Activated CD8-positive, alpha-beta memory T cell treated with anti-CD3 and anti-CD28 coated beads for 36 hours (primary cell): ENCODE measurements around the gene STX5. TPM values are rescaled to one million over a fixed set of nuclear protein-coding genes. Genes with fewer than 3 reads are reported as not detected.

Experiments
- CTCF ChIA-PET: fragments of 350-600 bp; sonication (Branson Sonifier 250); formaldehyde crosslinking; loops from one replicate; lab custom pipeline; 2021; ENCODE audit warnings: antibody characterized with exemption; lab: Charles Lee
- POLR2A ChIA-PET: fragments of 350-600 bp; sonication (Branson Sonifier 250); formaldehyde crosslinking; loops from one replicate; lab custom pipeline; 2021; ENCODE audit warnings: antibody characterized with exemption; lab: Charles Lee
- total RNA-seq, 2 experiments: library from RNA; stranded (reverse); gene quantifications; one replicate each; pipeline ENCODE4 v1.2.3, GENCODE V29; 2021

The STX5 gene
- total RNA-seq, 2 experiments from 2014 or later: 24.9 to 27.0 TPM

DNA sequence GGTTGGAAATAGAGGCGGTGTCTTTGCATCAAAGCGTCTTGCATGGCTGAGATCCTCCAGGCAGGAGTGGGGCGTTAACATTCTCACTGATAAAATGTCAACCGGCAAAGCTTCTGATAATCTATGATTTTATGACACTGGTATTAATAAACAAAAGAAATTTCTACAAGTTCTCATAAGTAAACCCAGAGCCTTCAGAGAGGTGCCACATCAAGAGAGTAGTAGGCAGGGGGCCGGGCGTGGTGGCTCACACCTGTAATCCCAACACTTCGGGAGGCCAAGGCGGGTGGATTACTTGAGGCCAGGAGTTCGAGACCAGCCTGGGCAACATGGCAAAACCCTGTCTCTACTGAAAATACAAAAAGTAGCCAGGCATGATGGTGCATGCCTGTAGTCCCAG lies 11.0 kb upstream of the STX5 start:
- ChIA-PET CTCF (interaction anchor here (0.8 to 1.5 kb wide), 3 partner anchors 8 to 11 kb away, joined by 3 to 8 read pairs (median 3); partner anchors contain the start of gene TEX54), POLR2A (interaction anchor here (0.7 to 4.7 kb wide), 5 partner anchors 11 to 176 kb away, joined by 3 to 249 read pairs (median 4); partner anchors contain the start of genes HNRNPUL2 and SLC3A2)

DNA sequence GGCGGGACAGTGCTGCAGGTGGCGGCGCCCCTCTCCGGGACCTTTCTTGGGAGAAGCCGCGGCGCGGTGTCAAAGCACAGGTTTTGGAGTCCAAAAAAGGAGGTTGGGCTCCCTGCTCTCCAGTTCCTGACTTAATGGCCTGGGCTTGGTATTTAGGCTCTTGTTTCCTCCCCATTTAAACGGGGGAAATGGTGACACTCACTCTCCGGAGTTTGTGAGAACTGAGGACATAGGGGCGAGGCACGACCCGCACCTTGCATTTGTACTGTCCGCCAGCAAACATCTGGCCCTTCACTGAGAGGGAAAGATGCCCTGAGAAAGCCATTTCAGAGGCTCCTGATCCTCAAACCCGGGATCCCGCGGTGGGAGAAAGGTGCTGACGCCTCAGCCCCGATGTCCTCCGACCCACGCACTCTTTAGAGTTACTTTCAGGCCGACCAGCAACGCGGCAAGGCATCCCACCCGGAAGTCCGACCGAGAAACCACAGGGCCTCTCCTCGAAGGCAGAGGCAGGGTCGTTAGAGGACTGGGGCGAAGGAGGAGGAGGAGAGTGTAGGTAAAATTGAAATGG lies 10.4 kb upstream of the STX5 start:
- CTCF ChIA-PET: interaction anchor here (0.8 to 1.5 kb wide), 2 partner anchors 9 to 10 kb away, joined by 3 read pairs; partner anchors contain the start of gene TEX54
- POLR2A ChIA-PET: interaction anchor here (0.9 to 4.7 kb wide), 10 partner anchors 12 to 133 kb away, joined by 3 to 249 read pairs (median 8); partner anchors contain the start of genes HNRNPUL2, SLC3A2, TAF6L and TMEM179B

- POLR2A ChIA-PET: interaction anchor here (0.6 to 4.7 kb wide), 29 partner anchors 9 to 1444 kb away, joined by 3 to 249 read pairs (median 4); partner anchors contain the start of genes C11orf98, CSKMT, EEF1G and HNRNPUL2
- CTCF ChIA-PET: interaction anchor here (1.2 to 3.3 kb wide), 4 partner anchors 13 to 54 kb away, joined by 3 to 23 read pairs (median 10); partner anchors contain the start of genes NXF1, TMEM179B and TMEM223
Observed at GRCh38 chr11:62841361-62842170, 9.7 kb upstream of the STX5 start.

GRCh38 chr11:62840721-62841360 lies 9.0 kb upstream of the STX5 start:
- CTCF ChIA-PET: interaction anchor here (1.2 to 3.3 kb wide), 5 partner anchors 14 to 53 kb away, joined by 3 to 23 read pairs (median 4); partner anchors contain the start of genes NXF1, SLC3A2, TMEM179B and TMEM223

DNA sequence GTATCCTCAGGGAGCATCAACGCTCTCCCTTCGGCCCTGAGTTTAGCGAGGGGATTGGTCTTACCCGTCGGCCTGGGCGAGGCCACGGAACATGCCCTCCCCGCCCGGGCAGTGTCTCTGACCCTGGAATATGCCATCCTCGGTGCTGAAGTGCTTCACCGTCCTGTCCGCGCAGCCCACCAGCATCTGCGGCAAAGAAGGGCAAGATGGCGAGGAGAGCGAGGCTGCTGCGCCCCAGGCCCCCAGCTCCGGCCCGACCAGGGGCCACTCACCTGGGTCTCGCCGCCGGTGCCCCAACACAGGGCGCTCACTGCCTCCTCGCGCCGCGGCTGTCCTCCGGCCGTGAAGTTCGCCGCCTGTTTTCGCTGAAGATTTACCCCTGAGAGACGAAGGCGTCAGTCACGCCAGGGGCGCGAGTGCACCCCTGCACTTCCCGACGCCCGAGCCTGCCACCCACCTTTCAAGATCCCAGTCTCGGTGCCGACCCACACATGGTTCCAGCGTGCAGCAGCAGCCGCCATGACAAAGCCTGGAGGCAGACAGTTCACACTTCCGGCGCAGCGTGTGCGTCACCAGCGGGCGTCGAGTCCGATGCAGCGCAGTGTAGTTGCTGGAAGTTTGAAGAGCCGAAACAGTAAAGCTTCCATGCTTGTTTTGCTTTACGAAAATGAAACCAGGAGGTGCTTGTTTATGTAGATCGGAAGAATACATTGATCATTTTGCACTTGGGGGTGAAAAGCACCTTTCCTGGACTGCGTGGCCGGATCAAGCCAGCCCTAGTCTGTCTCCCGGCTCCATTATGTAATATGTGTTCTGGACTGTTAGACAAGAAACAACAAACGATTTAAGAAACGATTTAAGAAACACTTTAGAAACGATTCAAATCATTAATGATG lies 7.4 kb upstream of the STX5 start, which contains the start of gene WDR74:
Gene WDR74, minus strand, starts transcription at position 541 of the 896 bp plus-strand sequence. Its CDS starts 20 bp downstream, at position 521.
- POLR2A ChIA-PET: interaction anchor here (0.6 to 4.7 kb wide), 9 partner anchors 7 to 175 kb away, joined by 3 to 249 read pairs (median 20); partner anchors contain the start of genes C11orf98, CSKMT, HNRNPUL2 and SLC3A2

More at GRCh38 chr11:62840721-62841360, 9.0 kb upstream of the STX5 start:
- POLR2A ChIA-PET: interaction anchor here (0.6 to 4.7 kb wide), 30 partner anchors 9 to 787 kb away, joined by 3 to 249 read pairs (median 4); partner anchors contain the start of genes C11orf98, CSKMT, EEF1G and HNRNPUL2

GRCh38 chr11:62835336-62835735 lies 3.5 kb upstream of the STX5 start:
- CTCF ChIA-PET: interaction anchor here (0.9 to 1.0 kb wide), 2 partner anchors 46 to 48 kb away, joined by 3 read pairs; partner anchors contain the start of genes SLC3A2 and TMEM179B
- POLR2A ChIA-PET: interaction anchor here (0.5 to 1.5 kb wide), 2 partner anchors 14 to 35 kb away, joined by 4 to 11 read pairs; no protein-coding TSS in a partner anchor

More for the DNA sequence above, 7.4 kb upstream of the STX5 start, which contains the start of gene WDR74:
- CTCF ChIA-PET: interaction anchor here (0.7 to 3.3 kb wide), 3 partner anchors 11 to 42 kb away, joined by 3 to 23 read pairs (median 3); partner anchors contain the start of gene SLC3A2

DNA sequence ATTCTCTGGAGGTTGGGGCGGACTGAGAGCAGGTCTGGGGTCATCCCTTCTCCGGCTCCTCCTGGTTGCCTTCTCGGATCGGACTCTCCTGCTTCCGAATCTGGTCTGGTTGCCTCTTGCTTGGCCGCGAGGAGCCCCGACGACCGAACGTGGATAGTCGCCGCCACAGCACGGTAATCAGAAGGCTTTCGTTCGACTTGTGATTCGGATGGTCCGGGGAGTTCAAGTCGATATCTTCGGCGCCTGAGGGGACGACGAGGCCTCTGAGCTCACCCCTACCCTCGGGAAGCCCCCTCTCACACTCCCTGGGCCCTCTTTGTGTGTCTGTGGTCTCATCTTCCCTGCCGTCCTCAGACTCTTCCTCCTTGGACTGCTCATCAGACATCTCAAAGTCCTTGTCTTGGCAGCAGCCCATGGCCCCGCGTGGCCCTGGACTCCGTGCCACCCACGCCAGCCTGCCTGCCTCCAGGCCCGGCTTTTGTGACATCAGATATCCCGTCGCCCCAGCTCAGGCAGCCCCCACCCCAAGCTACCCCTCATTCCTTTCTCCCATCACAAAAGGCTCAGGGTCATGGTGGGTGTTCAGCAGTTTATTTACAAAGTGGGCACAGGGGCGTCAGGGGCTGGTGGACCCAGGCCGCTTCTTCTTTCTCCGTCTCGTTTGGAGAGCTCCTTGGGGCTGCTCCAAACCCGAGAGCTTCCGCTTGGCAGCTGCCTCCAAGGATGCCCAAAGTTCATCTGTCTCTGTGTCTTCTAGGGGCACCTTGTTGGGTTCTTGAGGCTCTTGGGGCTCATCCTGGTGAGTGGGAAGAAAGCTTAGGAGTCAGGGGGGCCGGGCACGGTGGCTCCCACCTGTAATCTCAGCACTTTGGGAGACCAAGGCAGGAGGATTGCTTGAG lies 734 bp upstream of the STX5 start, which contains the start of gene TEX54:
Gene TEX54, minus strand, starts transcription at position 506 of the 899 bp plus-strand sequence.
- CTCF ChIA-PET: interaction anchor here (0.6 to 1.2 kb wide), 5 partner anchors 10 to 240 kb away, joined by 3 read pairs; no protein-coding TSS in a partner anchor
- POLR2A ChIA-PET: interaction anchor here (0.5 to 3.9 kb wide), 17 partner anchors 8 to 290 kb away, joined by 3 to 41 read pairs (median 8); partner anchors contain the start of genes HNRNPUL2, NXF1, SLC3A2 and TMEM179B

GRCh38 chr11:62830904-62831519 lies 839 bp downstream of the STX5 start:
- CTCF ChIA-PET: interaction anchor here (0.9 to 1.5 kb wide), 2 partner anchors 44 to 50 kb away, joined by 4 to 6 read pairs; partner anchors contain the start of genes SLC3A2 and TMEM179B
- POLR2A ChIA-PET: interaction anchor here (1.0 to 3.9 kb wide), 9 partner anchors 10 to 69 kb away, joined by 3 to 41 read pairs (median 8); partner anchors contain the start of genes NXF1, POLR2G, SLC3A2 and TMEM179B

DNA sequence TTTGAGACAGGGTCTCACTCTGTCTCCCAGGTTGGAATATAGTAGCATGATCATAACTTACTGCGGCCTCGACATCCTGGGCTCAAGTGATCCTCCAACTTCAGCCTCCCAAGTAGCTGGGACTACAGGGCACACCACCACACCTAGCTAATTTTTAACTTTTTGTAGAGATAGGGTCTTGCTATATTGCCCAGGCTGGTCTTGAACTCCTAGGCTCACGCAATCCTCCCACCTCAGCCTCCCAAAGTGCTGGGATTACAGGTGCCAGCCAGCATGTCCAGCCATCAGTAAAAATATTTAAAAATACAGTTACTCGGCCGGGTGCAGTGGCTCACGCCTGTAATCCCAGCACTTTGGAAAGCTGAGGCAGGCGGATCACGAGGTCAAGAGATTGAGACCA lies 3.7 kb downstream of the STX5 start:
- CTCF ChIA-PET: interaction anchor here (1.1 kb wide), 1 partner anchor 41 kb away, joined by 3 read pairs; the partner anchor contains the start of gene TMEM179B
- POLR2A ChIA-PET: interaction anchor here (0.6 kb wide), 1 partner anchor 11 kb away, joined by 6 read pairs; no protein-coding TSS in a partner anchor

- POLR2A ChIA-PET: no interaction called here
- CTCF ChIA-PET: interaction anchor here (0.8 kb wide), 1 partner anchor 36 kb away, joined by 3 read pairs; no protein-coding TSS in a partner anchor
Observed at GRCh38 chr11:62823677-62824076, 8.2 kb downstream of the STX5 start.

DNA sequence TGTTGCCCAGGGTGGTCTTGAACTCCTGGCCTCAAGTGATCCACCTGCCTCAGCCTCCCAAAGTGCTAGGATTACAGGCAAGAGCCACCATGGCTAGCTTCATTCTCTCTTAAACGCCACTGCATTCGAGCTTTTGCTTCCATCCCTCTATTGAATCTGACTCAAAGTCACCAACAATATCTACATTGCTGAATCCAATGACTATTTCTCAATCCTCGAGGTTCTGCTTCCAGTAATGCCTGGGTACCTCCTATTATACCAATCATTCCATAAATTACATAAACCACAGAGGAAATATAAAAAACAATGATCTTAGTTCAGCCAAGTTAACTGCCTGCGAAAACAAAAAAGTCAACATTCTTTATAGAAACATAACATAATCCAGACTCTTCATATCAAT lies 14.7 kb downstream of the STX5 start:
- ChIA-PET CTCF (interaction anchor here (0.7 to 2.4 kb wide), 3 partner anchors 9 to 30 kb away, joined by 3 to 10 read pairs (median 5); partner anchors contain the start of genes NXF1 and TMEM179B), POLR2A (interaction anchor here (0.6 to 1.7 kb wide), 4 partner anchors 11 to 39 kb away, joined by 3 to 6 read pairs (median 6); partner anchors contain the start of gene NXF1)

DNA sequence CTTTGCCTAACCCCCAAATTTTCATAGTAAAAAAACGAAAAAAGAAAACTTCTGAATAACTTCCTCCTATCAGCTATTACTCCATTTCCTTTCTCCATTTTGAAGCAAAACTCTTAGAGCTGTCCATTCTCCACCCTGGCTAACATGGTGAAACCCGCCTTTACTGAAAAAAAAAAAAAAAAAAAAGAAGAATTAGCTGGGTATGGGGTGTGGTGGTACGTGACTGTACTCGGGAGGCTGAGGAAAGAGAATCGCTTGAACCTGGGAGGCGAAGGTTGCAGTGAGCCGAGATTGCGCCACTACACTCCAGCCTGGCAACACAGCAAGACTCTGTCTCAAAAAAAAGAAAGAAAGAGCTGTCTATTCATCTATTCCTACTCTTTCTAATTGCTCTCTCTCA lies 15.3 kb downstream of the STX5 start:
- POLR2A ChIA-PET: interaction anchor here (0.6 to 1.7 kb wide), 5 partner anchors 11 to 65 kb away, joined by 3 to 9 read pairs (median 6); partner anchors contain the start of gene NXF1

GRCh38 chr11:62811659-62812058 lies 20.2 kb downstream of the STX5 start:
- POLR2A ChIA-PET: interaction anchor here (0.6 to 0.7 kb wide), 2 partner anchors 32 to 70 kb away, joined by 3 to 6 read pairs; no protein-coding TSS in a partner anchor
- CTCF ChIA-PET: interaction anchor here (1.1 kb wide), 1 partner anchor 16 kb away, joined by 4 read pairs; no protein-coding TSS in a partner anchor

More for the DNA sequence above, 15.3 kb downstream of the STX5 start:
- CTCF ChIA-PET: interaction anchor here (1.0 to 2.4 kb wide), 3 partner anchors 11 to 30 kb away, joined by 3 to 10 read pairs (median 5); partner anchors contain the start of genes NXF1 and TMEM179B

- ChIA-PET POLR2A (interaction anchor here (0.6 kb wide), 1 partner anchor 69 kb away, joined by 3 read pairs; no protein-coding TSS in a partner anchor), CTCF (no interaction called here)
Observed at GRCh38 chr11:62810748-62811147, 21.1 kb downstream of the STX5 start.
